Liver (tissue), 9 donors: ENCODE results near the gene ASIC2. TPM values are rescaled to one million over a fixed set of nuclear protein-coding genes. Genes with fewer than 3 reads are reported as not detected.

Experiments used
- DNase-seq: peaks from one replicate; pipeline ENCODE4 v3.0.0-alpha.2; 2017; ENCODE audit warnings: low spot score
- H3K27ac ChIP-seq, 2 donors: one replicate each; pipeline ENCODE4 v1.7.0; 2013; ENCODE audit warnings: inconsistent platforms in 2 of 2, low read length in 2 of 2, control low read depth in 1 of 2, low read depth in 1 of 2, mild to moderate bottlenecking in 1 of 2
- H3K27me3 ChIP-seq, 4 donors: one replicate each; pipeline versions ENCODE4 v1.6.1 to v1.7.0; 2013; ENCODE audit warnings: low read length in 3 of 4, inconsistent platforms in 1 of 4, mild to moderate bottlenecking in 1 of 4, moderate library complexity in 1 of 4; ENCODE audit not compliant: control insufficient read depth in 4 of 4, insufficient read depth in 4 of 4
- H3K36me3 ChIP-seq, 4 donors: one replicate each; pipeline versions ENCODE4 v1.6.1 to v1.7.0; 2013; ENCODE audit warnings: low read length in 3 of 4, mild to moderate bottlenecking in 3 of 4, low read depth in 1 of 4, moderate library complexity in 1 of 4; ENCODE audit not compliant: control insufficient read depth in 4 of 4, insufficient read depth in 3 of 4
- H3K4me1 ChIP-seq, 4 donors: one replicate each; pipeline versions ENCODE4 v1.6.1 to v1.7.0; 2013; ENCODE audit warnings: low read length in 3 of 4, mild to moderate bottlenecking in 3 of 4, moderate library complexity in 1 of 4; ENCODE audit not compliant: control insufficient read depth in 4 of 4, insufficient read depth in 4 of 4
- H3K4me3 ChIP-seq, 3 donors: one replicate each; pipeline versions ENCODE4 v1.6.1 to v1.7.0; 2013; ENCODE audit warnings: low read length in 3 of 3, control low read depth in 1 of 3, low read depth in 1 of 3, mild to moderate bottlenecking in 1 of 3
- H3K9ac ChIP-seq, 2 donors: one replicate each; pipeline ENCODE4 v1.7.0; 2013; ENCODE audit warnings: low read length in 2 of 2, mild to moderate bottlenecking in 2 of 2, moderate library complexity in 2 of 2, control low read depth in 1 of 2, low read depth in 1 of 2
- H3K9me3 ChIP-seq, 4 donors: one replicate each; pipeline versions ENCODE4 v1.6.1 to v1.7.0; 2013; ENCODE audit warnings: low read length in 3 of 4; ENCODE audit not compliant: control insufficient read depth in 4 of 4
- CTCF ChIP-seq: fragments of 150-350 bp; IDR thresholded peaks from 2 replicates; pipeline ENCODE4 v1.5.1; 2017; ENCODE audit warnings: improper control_type of control experiment, low read depth, low read length; ENCODE audit not compliant: missing input control
- EGR1 ChIP-seq, 2 donors: IDR thresholded peaks; 2 replicates each; pipeline ENCODE4 v1.6.1; 2016 to 2018; ENCODE audit warnings: antibody characterized with exemption in 2 of 2, low read depth in 2 of 2
- FOXA1 ChIP-seq: IDR thresholded peaks from 2 replicates; pipeline ENCODE4 v1.6.1; 2016; ENCODE audit warnings: antibody characterized with exemption
- FOXA2 ChIP-seq: IDR thresholded peaks from 2 replicates; pipeline ENCODE4 v1.6.1; 2016; ENCODE audit warnings: antibody characterized with exemption
- HNF4A ChIP-seq, 2 donors: conservative IDR thresholded peaks; 2 replicates each; pipeline ENCODE4 v1.6.1; 2016; ENCODE audit warnings: antibody characterized with exemption in 2 of 2, mild to moderate bottlenecking in 2 of 2
- HNF4G ChIP-seq: IDR thresholded peaks from 2 replicates; pipeline ENCODE4 v1.6.1; 2016; ENCODE audit warnings: antibody characterized with exemption
- JUND ChIP-seq, 2 donors: IDR thresholded peaks; 2 replicates each; pipeline ENCODE4 v1.6.1; 2016; ENCODE audit warnings: antibody characterized with exemption in 2 of 2
- MAX ChIP-seq: IDR thresholded peaks from 2 replicates; pipeline ENCODE4 v1.6.1; 2016; ENCODE audit warnings: antibody characterized with exemption
- NR2F2 ChIP-seq: IDR thresholded peaks from 2 replicates; pipeline ENCODE4 v1.6.1; 2016; ENCODE audit warnings: antibody characterized with exemption
- REST ChIP-seq: IDR thresholded peaks from 2 replicates; pipeline ENCODE4 v1.6.1; 2016; ENCODE audit warnings: antibody characterized with exemption, mild to moderate bottlenecking
- RXRA ChIP-seq, 2 donors: IDR thresholded peaks; 2 replicates each; pipeline ENCODE4 v1.6.1; 2017 to 2018; ENCODE audit warnings: antibody characterized with exemption in 2 of 2, mild to moderate bottlenecking in 1 of 2
- SP1 ChIP-seq: IDR thresholded peaks from 2 replicates; pipeline ENCODE4 v1.6.1; 2018; ENCODE audit warnings: antibody characterized with exemption, mild to moderate bottlenecking
- TAF1 ChIP-seq: conservative IDR thresholded peaks from 2 replicates; pipeline ENCODE4 v1.6.1; 2016; ENCODE audit warnings: antibody characterized with exemption, mild to moderate bottlenecking
- YY1 ChIP-seq: IDR thresholded peaks from 2 replicates; pipeline ENCODE4 v1.6.1; 2016; ENCODE audit warnings: antibody characterized with exemption, mild to moderate bottlenecking
- WGBS: extraction: QIAGEN DNeasy Blood & Tissue Kit; methylation state at CpG from one replicate; pipeline ENCODE4 v1.1.7; 2013; 5-methylcytosine and 5-hydroxymethylcytosine counted together
- polyA plus RNA-seq, 2 donors: library from polyadenylated mRNA; stranded (reverse) in 1 of 2; unstranded in 1 of 2; fragments of 200-250 nt in 1 of 2; fragments of >200 nt in 1 of 2; fragmentation: Nextera tagmentation in 1 of 2; extraction: Ambion mirVana in 1 of 2; gene quantifications; one replicate each; pipeline versions ENCODE4 v1.2.1 to v1.2.3, GENCODE V29; 2013 to 2015
- total RNA-seq, 2 donors: library from RNA; depleted of rRNA; stranded (reverse); fragments of >200 nt; gene quantifications; one replicate each; pipeline ENCODE4 v1.2.3, GENCODE V29; 2014
- donor health status: healthy.
- donor health status: healthy.
- donor health status: healthy.
- donor health status: healthy.
- donor health status: healthy.

Gene ASIC2
- total and polyA plus RNA-seq, 4 donors: under 0.01 TPM; not detected in 3

GRCh38 chr17:33163533-33164168 lies 129.4 kb downstream of the ASIC2 start:
- Histone ChIP-seq H3K9me3 (no peaks in the 10 kb centered on the region), H3K27me3 (peaks cover 0 to 9% (median 0%) of the 10 kb centered on the region in 4 donors), H3K4me1 (no peaks in the 10 kb centered on the region), H3K27ac (no peak overlapping the region), H3K9ac (no peak overlapping the region), H3K4me3 (no peak overlapping the region), H3K36me3 (no peaks in the 10 kb centered on the region)
- no peak for TF ChIP-seq FOXA1
- no peak for DNase-seq
- WGBS: 82% methylated on average over 10 of the region's 10 CpGs

- WGBS: 59% methylated on average over 19 of the region's 19 CpGs
- H3K27ac ChIP-seq: no peak overlapping the region
- no peak for DNase-seq
These were observed 138.1 kb downstream of the ASIC2 start for GRCh38 chr17:33154869-33155455.

GRCh38 chr17:33152783-33153182 lies 140.3 kb downstream of the ASIC2 start:
- H3K9ac ChIP-seq: no peak overlapping the region
- no peaks in the 10 kb centered on the region for H3K36me3 ChIP-seq
- no peak for DNase-seq
- H3K9me3 ChIP-seq: no peaks in the 10 kb centered on the region
- peaks cover 0 to 3% (median 2%) of the 10 kb centered on the region in 4 donors for H3K27me3 ChIP-seq
- no peak overlapping the region for H3K27ac ChIP-seq
- WGBS: 49% methylated on average over 7 of the region's 7 CpGs
- no peak overlapping the region for H3K4me3 ChIP-seq
- TF ChIP-seq JUND (IDR thresholded peaks at IDR 0.05) (no peak), RXRA (IDR thresholded peaks at IDR 0.05) (no peak), REST (no peak), HNF4A (conservative IDR thresholded peaks at IDR 0.05) (no peak), FOXA2 (no peak)
- H3K4me1 ChIP-seq: no peaks in the 10 kb centered on the region

More at GRCh38 chr17:33154869-33155455, 138.1 kb downstream of the ASIC2 start:
- peaks cover 0 to 3% (median 1%) of the 10 kb centered on the region in 4 donors for H3K27me3 ChIP-seq
- H3K9me3 ChIP-seq: no peaks in the 10 kb centered on the region
- H3K4me1 ChIP-seq: no peaks in the 10 kb centered on the region
- H3K4me3 ChIP-seq: no peak overlapping the region
- TF ChIP-seq JUND (IDR thresholded peaks at IDR 0.05): no peak
- TF ChIP-seq YY1: no peak
- TF ChIP-seq TAF1: no peak
- TF ChIP-seq FOXA2: no peak
- TF ChIP-seq HNF4G: no peak
- no peak overlapping the region for H3K9ac ChIP-seq
- H3K36me3 ChIP-seq: no peaks in the 10 kb centered on the region

- no peak overlapping the region for H3K27ac ChIP-seq
- H3K27me3 ChIP-seq: peaks cover 0 to 4% (median 3%) of the 10 kb centered on the region in 4 donors
- no peak overlapping the region for H3K4me3 ChIP-seq
- H3K9me3 ChIP-seq: no peaks in the 10 kb centered on the region
- TF ChIP-seq YY1 (no peak), FOXA1 (no peak), FOXA2 (no peak), RXRA (IDR thresholded peaks at IDR 0.05) (no peak), NR2F2 (no peak), MAX (no peak), EGR1 (IDR thresholded peaks at IDR 0.05; ENCODE audit: low read depth in 2 of 2) (no peak), CTCF (no peak), SP1 (no peak)
- no peaks in the 10 kb centered on the region for H3K4me1 ChIP-seq
- no peak overlapping the region for H3K9ac ChIP-seq
- WGBS: 81% methylated on average over 5 of the region's 5 CpGs
- no peaks in the 10 kb centered on the region for H3K36me3 ChIP-seq
- DNase-seq: no peak
These were observed 141.5 kb downstream of the ASIC2 start for GRCh38 chr17:33151565-33151964.
